HG03108 (cell line): ENCODE data around the gene PNPLA7.
"Not testable (repeated sequence)": the region's sequence is repeated elsewhere in the genome, so short reads cannot be mapped to it uniquely, and the experiment has no call there.

Experiments used
- ATAC-seq: cut with Tn5 transposase; IDR thresholded peaks from one replicate; pipeline ENCODE4 v1.9.1; 2021; ENCODE audit warnings: moderate library complexity; ENCODE audit not compliant: unreplicated experiment

PNPLA7 gene

GRCh38 chr9:137543237-137543963, 6.8 kb downstream of the PNPLA7 start:
- no peak for ATAC-seq

- ATAC-seq = no peak
Measured at GRCh38 chr9:137542486-137542885, 7.7 kb downstream of the PNPLA7 start.

- ATAC-seq = no peak
Measured at GRCh38 chr9:137540536-137540935, 9.7 kb downstream of the PNPLA7 start.

GRCh38 chr9:137538058-137538457, 12.1 kb downstream of the PNPLA7 start:
- no peak for ATAC-seq

GRCh38 chr9:137536594-137537131, 13.5 kb downstream of the PNPLA7 start:
- not testable (repeated sequence) for ATAC-seq

- no peak for ATAC-seq
Measured at GRCh38 chr9:137535120-137535428, 15.1 kb downstream of the PNPLA7 start.

GRCh38 chr9:137534256-137535119, 15.7 kb downstream of the PNPLA7 start:
- no peak for ATAC-seq

GRCh38 chr9:137532891-137533468, 17.2 kb downstream of the PNPLA7 start:
- ATAC-seq = not testable (repeated sequence)

GRCh38 chr9:137531099-137531765, 19.0 kb downstream of the PNPLA7 start:
- no peak for ATAC-seq

GRCh38 chr9:137530331-137530730, 19.9 kb downstream of the PNPLA7 start:
- ATAC-seq = no peak

- no peak for ATAC-seq
Measured at GRCh38 chr9:137524981-137525317, 25.3 kb downstream of the PNPLA7 start.

- no peak for ATAC-seq
Measured at GRCh38 chr9:137524161-137524980, 25.8 kb downstream of the PNPLA7 start.

- ATAC-seq = no peak
Measured at GRCh38 chr9:137522746-137523455, 27.3 kb downstream of the PNPLA7 start.

GRCh38 chr9:137521405-137521985, 28.7 kb downstream of the PNPLA7 start:
- no peak for ATAC-seq

- no peak for ATAC-seq
Measured at GRCh38 chr9:137520614-137521404, 29.4 kb downstream of the PNPLA7 start.

- no peak for ATAC-seq
Measured at GRCh38 chr9:137519553-137519952, 30.6 kb downstream of the PNPLA7 start.

GRCh38 chr9:137518661-137519459, 31.3 kb downstream of the PNPLA7 start:
- ATAC-seq = not testable (repeated sequence)
